HepG2 (cell line): ENCODE measurements around the gene ZC3H14.

Experiments
- FOSL1 ChIP-seq: sonication (generic); formaldehyde crosslinking; IDR thresholded peaks from 2 replicates; pipeline ENCODE4 v1.9.0; 2021; ENCODE audit warnings: missing genetic modification reagents, borderline replicate concordance
- FOXP1 ChIP-seq, 2 experiments: fragments of 450-650 bp in 1 of 2; IDR thresholded peaks; 2 replicates each; pipeline ENCODE4 v1.6.1; 2017 to 2018; ENCODE audit warnings: antibody characterized with exemption in 1 of 2
- HMG20A ChIP-seq: IDR thresholded peaks from 2 replicates; pipeline ENCODE4 v1.6.1; 2016; ENCODE audit warnings: borderline replicate concordance
- HMGXB4 ChIP-seq, 2 experiments: sonication (generic) in 1 of 2; formaldehyde crosslinking in 1 of 2; IDR thresholded peaks; 2 replicates each; pipeline versions ENCODE4 v1.4.0 to v1.6.1; 2018 to 2020; ENCODE audit warnings: missing genetic modification reagents in 2 of 2, borderline replicate concordance in 1 of 2, low read depth in 1 of 2, mild to moderate bottlenecking in 1 of 2, missing biosample characterization in 1 of 2
- SP1 ChIP-seq, 2 experiments: fragments of 450-650 bp in 1 of 2; sonication (generic) in 1 of 2; formaldehyde crosslinking in 1 of 2; IDR thresholded peaks; 2 replicates each; pipeline versions ENCODE4 v1.4.0 to v1.6.1; 2016 to 2020; ENCODE audit warnings: missing genetic modification reagents in 1 of 2
- TRIM24 ChIP-seq: sonication (generic); formaldehyde crosslinking; IDR thresholded peaks from 2 replicates; pipeline ENCODE4 v1.8.0; 2022; ENCODE audit warnings: mild to moderate bottlenecking, missing genetic modification reagents
- ZBTB3 ChIP-seq: sonication (generic); formaldehyde crosslinking; IDR thresholded peaks from 2 replicates; pipeline ENCODE4 v1.4.0; 2020; ENCODE audit warnings: low read depth, mild to moderate bottlenecking, moderate library complexity, missing genetic modification reagents, borderline replicate concordance
- ZNF331 ChIP-seq: sonication (generic); formaldehyde crosslinking; IDR thresholded peaks from 2 replicates; pipeline ENCODE4 v1.4.0; 2020; ENCODE audit warnings: missing genetic modification reagents
- ZNF761 ChIP-seq: sonication (generic); formaldehyde crosslinking; conservative IDR thresholded peaks from 2 replicates; pipeline ENCODE4 v1.4.0; 2020; ENCODE audit warnings: mild to moderate bottlenecking, missing genetic modification reagents
- TF ChIP-seq, protein P1 (sequence below): IDR thresholded peaks from 2 replicates; pipeline ENCODE4 v1.6.1; 2012; ENCODE audit warnings: low read depth, low read length, improper control_type of control experiment
- TF ChIP-seq, protein P2 (sequence below): sonication (generic); formaldehyde crosslinking; IDR thresholded peaks from 2 replicates; pipeline ENCODE4 v1.5.0; 2020; ENCODE audit warnings: mild to moderate bottlenecking, missing genetic modification reagents, moderate library complexity

- TF ChIP-seq ZBTB3 (CRISPR knock-in tag) (no peak), HMG20A (CRISPR knock-in tag) (no peak), ZNF761 (CRISPR knock-in tag) (no peak), HMGXB4 (CRISPR knock-in tag; IDR thresholded peaks at IDR 0.05; ENCODE audit: borderline replicate concordance in 1 of 2, low read depth in 1 of 2) (no peak), SP1 (IDR thresholded peaks at IDR 0.05) (no peak), SP1 (CRISPR knock-in tag; IDR thresholded peaks at IDR 0.05) (no peak), ZNF331 (CRISPR knock-in tag) (no peak), TRIM24 (CRISPR knock-in tag) (no peak), FOXP1 (IDR thresholded peaks at IDR 0.05) (no peak), FOXP1 (CRISPR knock-in tag; IDR thresholded peaks at IDR 0.05) (no peak), FOSL1 (CRISPR knock-in tag) (no peak)
- TF ChIP-seq, protein P1, sequence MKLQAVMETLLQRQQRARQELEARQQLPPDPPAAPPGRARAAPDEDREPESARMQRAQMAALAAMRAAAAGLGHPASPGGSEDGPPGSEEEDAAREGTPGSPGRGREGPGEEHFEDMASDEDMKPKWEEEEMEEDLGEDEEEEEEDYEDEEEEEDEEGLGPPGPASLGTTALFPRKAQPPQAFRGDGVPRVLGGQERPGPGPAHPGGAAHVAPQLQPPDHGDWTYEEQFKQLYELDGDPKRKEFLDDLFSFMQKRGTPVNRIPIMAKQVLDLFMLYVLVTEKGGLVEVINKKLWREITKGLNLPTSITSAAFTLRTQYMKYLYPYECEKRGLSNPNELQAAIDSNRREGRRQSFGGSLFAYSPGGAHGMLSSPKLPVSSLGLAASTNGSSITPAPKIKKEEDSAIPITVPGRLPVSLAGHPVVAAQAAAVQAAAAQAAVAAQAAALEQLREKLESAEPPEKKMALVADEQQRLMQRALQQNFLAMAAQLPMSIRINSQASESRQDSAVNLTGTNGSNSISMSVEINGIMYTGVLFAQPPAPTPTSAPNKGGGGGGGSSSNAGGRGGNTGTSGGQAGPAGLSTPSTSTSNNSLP = no peak
- TF ChIP-seq, protein P2, sequence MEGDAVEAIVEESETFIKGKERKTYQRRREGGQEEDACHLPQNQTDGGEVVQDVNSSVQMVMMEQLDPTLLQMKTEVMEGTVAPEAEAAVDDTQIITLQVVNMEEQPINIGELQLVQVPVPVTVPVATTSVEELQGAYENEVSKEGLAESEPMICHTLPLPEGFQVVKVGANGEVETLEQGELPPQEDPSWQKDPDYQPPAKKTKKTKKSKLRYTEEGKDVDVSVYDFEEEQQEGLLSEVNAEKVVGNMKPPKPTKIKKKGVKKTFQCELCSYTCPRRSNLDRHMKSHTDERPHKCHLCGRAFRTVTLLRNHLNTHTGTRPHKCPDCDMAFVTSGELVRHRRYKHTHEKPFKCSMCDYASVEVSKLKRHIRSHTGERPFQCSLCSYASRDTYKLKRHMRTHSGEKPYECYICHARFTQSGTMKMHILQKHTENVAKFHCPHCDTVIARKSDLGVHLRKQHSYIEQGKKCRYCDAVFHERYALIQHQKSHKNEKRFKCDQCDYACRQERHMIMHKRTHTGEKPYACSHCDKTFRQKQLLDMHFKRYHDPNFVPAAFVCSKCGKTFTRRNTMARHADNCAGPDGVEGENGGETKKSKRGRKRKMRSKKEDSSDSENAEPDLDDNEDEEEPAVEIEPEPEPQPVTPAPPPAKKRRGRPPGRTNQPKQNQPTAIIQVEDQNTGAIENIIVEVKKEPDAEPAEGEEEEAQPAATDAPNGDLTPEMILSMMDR (CRISPR knock-in tag) = no peak
Observed at GRCh38 chr14:88546621-88547385, 16.0 kb upstream of the ZC3H14 start.
